SK-N-SH (cell line): ENCODE results near the gene FA2H. TPM values are rescaled to one million over a fixed set of nuclear protein-coding genes. Genes with fewer than 3 reads are reported as not detected.
A peak's percentile ranks its signal among the peaks of the same experiment; 100 is the strongest.

ENCODE experiments used
- CTCF ChIA-PET: fragments of 300-600, 350-600 bp; formaldehyde crosslinking; extraction: SDS; loops from one replicate; lab custom pipeline; 2021; lab: Yijun Ruan, JAX
- POLR2A ChIA-PET: fragments of 350-600 bp; sonication (Branson Sonifier 250); formaldehyde crosslinking; extraction: SDS; loops from one replicate; lab custom pipeline; 2020; ENCODE audit warnings: antibody characterized with exemption, inconsistent platforms; lab: Yijun Ruan, JAX
- DNase-seq: peaks from one replicate; pipeline ENCODE4 v3.0.0; 2012
- H2AFZ ChIP-seq: fragments of 200-600 bp; sonication (generic); 2 replicates; pipeline ENCODE4 v1.8.1; 2016; ENCODE audit warnings: antibody characterized with exemption, mild to moderate bottlenecking, low read depth
- H3F3A ChIP-seq: fragments of 200-600 bp; sonication (generic); replicated peaks from 2 replicates; pipeline ENCODE3; 2016; ENCODE audit warnings: antibody characterized with exemption, mild to moderate bottlenecking; ENCODE audit not compliant: insufficient read depth
- H3K27ac ChIP-seq, 2 experiments: fragments of 200-500 bp in 1 of 2; fragments of 200-600 bp in 1 of 2; sonication (Bioruptor generic) in 1 of 2; sonication (generic), shearing (Covaris generic) in 1 of 2; 2 replicates each; pipeline versions ENCODE4 v1.5.1 to v1.6.1; 2014 to 2016; ENCODE audit warnings: low read depth in 2 of 2, inconsistent platforms in 1 of 2, low read length in 1 of 2, mild to moderate bottlenecking in 1 of 2, mixed read lengths in 1 of 2
- H3K27me3 ChIP-seq: fragments of 200-600 bp; sonication (generic), shearing (Covaris generic); 2 replicates; pipeline ENCODE4 v1.6.1; 2016; ENCODE audit warnings: mixed run types; ENCODE audit not compliant: insufficient read depth
- H3K36me3 ChIP-seq, 2 experiments: fragments of 200-500 bp in 1 of 2; fragments of 200-600 bp in 1 of 2; sonication (Bioruptor generic) in 1 of 2; sonication (generic) in 1 of 2; replicated peaks in 1 of 2; 2 replicates each; pipeline versions ENCODE3 to v1.5.1; 2014 to 2016; ENCODE audit warnings: low read length in 1 of 2, mild to moderate bottlenecking in 1 of 2; ENCODE audit not compliant: insufficient read depth in 2 of 2, control insufficient read depth in 1 of 2
- H3K4me1 ChIP-seq, 2 experiments: fragments of 200-500 bp in 1 of 2; fragments of 200-600 bp in 1 of 2; sonication (Bioruptor generic) in 1 of 2; sonication (generic), shearing (Covaris generic) in 1 of 2; 2 replicates each; pipeline versions ENCODE4 v1.5.1 to v1.6.1; 2014 to 2016; ENCODE audit warnings: low read depth in 1 of 2, low read length in 1 of 2, mixed run types in 1 of 2; ENCODE audit not compliant: insufficient read depth in 2 of 2, control insufficient read depth in 1 of 2
- H3K4me2 ChIP-seq: fragments of 200-600 bp; sonication (generic), shearing (Covaris generic); 2 replicates; pipeline ENCODE4 v1.6.1; 2017; ENCODE audit warnings: mixed run types
- H3K4me3 ChIP-seq, 2 experiments: fragments of 200-500 bp in 1 of 2; fragments of 200-600 bp in 1 of 2; sonication (Bioruptor generic) in 1 of 2; sonication (generic), shearing (Covaris generic) in 1 of 2; 2 replicates each; pipeline versions ENCODE4 v1.5.1 to v1.8.1; 2014 to 2016; ENCODE audit warnings: low read depth in 2 of 2, inconsistent platforms in 1 of 2, low read length in 1 of 2, mild to moderate bottlenecking in 1 of 2, mixed read lengths in 1 of 2, moderate library complexity in 1 of 2
- H3K79me2 ChIP-seq: fragments of 200-600 bp; sonication (generic); 2 replicates; pipeline ENCODE4 v1.8.1; 2017; ENCODE audit warnings: mild to moderate bottlenecking; ENCODE audit not compliant: insufficient read depth
- H3K9ac ChIP-seq: fragments of 200-600 bp; sonication (generic); 2 replicates; pipeline ENCODE4 v1.6.1; 2017; ENCODE audit warnings: mixed run types
- H3K9me2 ChIP-seq: fragments of 200-600 bp; sonication (generic); 2 replicates; pipeline ENCODE4 v1.6.1; 2017; ENCODE audit warnings: mixed run types
- H3K9me3 ChIP-seq: fragments of 200-600 bp; sonication (generic); 2 replicates; pipeline ENCODE4 v1.6.1; 2017; ENCODE audit warnings: mixed run types, mild to moderate bottlenecking, moderate library complexity
- H4K20me1 ChIP-seq: fragments of 200-600 bp; sonication (generic); 2 replicates; pipeline ENCODE4 v1.6.1; 2017; ENCODE audit warnings: mild to moderate bottlenecking, mixed run types; ENCODE audit not compliant: insufficient read depth
- CTCF ChIP-seq: fragments of 200-600 bp; sonication (generic); IDR thresholded peaks from 2 replicates; pipeline ENCODE4 v1.6.1; 2017; ENCODE audit warnings: antibody characterized with exemption, mild to moderate bottlenecking, moderate library complexity
- EZH2phosphoT487 ChIP-seq: fragments of 200-600 bp; sonication (generic); IDR thresholded peaks from 2 replicates; pipeline ENCODE4 v1.6.1; 2017; ENCODE audit warnings: low read depth, mixed run types, mild to moderate bottlenecking, antibody characterized with exemption, moderate library complexity, borderline replicate concordance
- FOSL2 ChIP-seq: IDR thresholded peaks from 2 replicates; pipeline ENCODE4 v1.4.0; 2012; ENCODE audit warnings: low read depth, mild to moderate bottlenecking, moderate library complexity, borderline replicate concordance
- GABPA ChIP-seq: IDR thresholded peaks from 2 replicates; pipeline ENCODE4 v1.4.0; 2012; ENCODE audit warnings: low read depth, mild to moderate bottlenecking
- GATA2 ChIP-seq: sonication (generic); formaldehyde crosslinking; IDR thresholded peaks from 2 replicates; pipeline ENCODE4 v1.5.0; 2020; ENCODE audit warnings: mild to moderate bottlenecking, missing genetic modification reagents
- RAD21 ChIP-seq: IDR thresholded peaks from 2 replicates; pipeline ENCODE4 v1.6.1; 2012; ENCODE audit warnings: mild to moderate bottlenecking, low read length
- RCOR1 ChIP-seq: fragments of 150-350 bp; IDR thresholded peaks from 2 replicates; pipeline ENCODE4 v1.6.1; 2017; ENCODE audit warnings: antibody characterized with exemption, low read length
- REST ChIP-seq: IDR thresholded peaks from 2 replicates; pipeline ENCODE4 v1.6.1; 2012; ENCODE audit warnings: mild to moderate bottlenecking, low read depth, low read length, moderate library complexity
- SMC3 ChIP-seq: IDR thresholded peaks from 2 replicates; pipeline ENCODE4 v1.6.1; 2012; ENCODE audit warnings: low read depth, low read length, improper control_type of control experiment
- USF2 ChIP-seq: fragments of 150-350 bp; IDR thresholded peaks from 2 replicates; pipeline ENCODE4 v1.6.1; 2017; ENCODE audit warnings: antibody characterized with exemption, low read length, low read depth, borderline replicate concordance
- WGBS: methylation state at CpG from one replicate; pipeline ENCODE4 v1.1.6; 2017; ENCODE audit warnings: low lambda C conversion rate; 5-methylcytosine and 5-hydroxymethylcytosine counted together
- polyA plus RNA-seq, 3 experiments: library from polyadenylated mRNA; depleted of rRNA; stranded (reverse); fragments of >200 nt; gene quantifications; 2 replicates each; pipeline ENCODE4 v1.2.3, GENCODE V29; 2012

The FA2H gene
- polyA plus RNA-seq, 1 of the 3 experiments (the other 2 are of a cell fraction) = not detected

- 0 out of 2 replicates have a peak, but pooled peaks have one; percentile 26 for TF ChIP-seq GATA2
- TF ChIP-seq CTCF = peak; percentile 97
- 0 out of 2 replicates have a peak, but pooled peaks have one; percentile 36 for TF ChIP-seq RCOR1
- TF ChIP-seq EZH2phosphoT487 = no peak
- no peak for TF ChIP-seq REST
- TF ChIP-seq FOSL2 = no peak
- peak; percentile 95 for TF ChIP-seq SMC3
- TF ChIP-seq GABPA = no peak
- peak; percentile 94 for TF ChIP-seq RAD21
- TF ChIP-seq USF2 = no peak
Measured at GRCh38 chr16:74709441-74709877, 65.2 kb downstream of the FA2H start.

More at GRCh38 chr16:74709441-74709877, 65.2 kb downstream of the FA2H start:
- Histone ChIP-seq H3K9me3 (no peaks in the 10 kb centered on the region), H3K27ac (no peak overlapping the region), H3K4me1 (no peaks in the 10 kb centered on the region), H3F3A (no peaks in the 10 kb centered on the region), H3K4me3 (no peak overlapping the region), H3K9me2 (no peaks in the 10 kb centered on the region), H3K4me2 (no peak overlapping the region), H4K20me1 (no peaks in the 10 kb centered on the region), H3K9ac (no peak overlapping the region), H3K27me3 (no peaks in the 10 kb centered on the region), H2AFZ (no peak overlapping the region), H3K36me3 (no peaks in the 10 kb centered on the region), H3K79me2 (no peaks in the 10 kb centered on the region)
- 4% methylated on average over 6 of the region's 6 CpGs for WGBS
- ChIA-PET CTCF (interaction anchor here (0.8 to 12.3 kb wide), 15 partner anchors 9 to 402 kb away, joined by 3 to 192 read pairs (median 5); partner anchors contain the start of genes FA2H and MLKL), POLR2A (no interaction called here)
- peak; percentile 86 for DNase-seq
